Keratinocyte (primary cell): ENCODE data around the gene KCNH2. TPM values are rescaled to one million over a fixed set of nuclear protein-coding genes. Genes with fewer than 3 reads are reported as not detected.

ENCODE experiments used
- DNase-seq: peaks from one replicate; pipeline ENCODE4 v3.0.0-alpha.2; 2011; ENCODE audit warnings: low read depth, missing footprints, low spot score
- FAIRE-seq: peaks from 2 replicates; lab custom pipeline; 2011; peaks lifted over from hg19 to GRCh38; lab: Jason Lieb, UNC
- H2AFZ ChIP-seq: 2 replicates; pipeline ENCODE4 v1.6.0; 2012; ENCODE audit warnings: low read length, control low read depth, inconsistent platforms; ENCODE audit not compliant: control insufficient read depth
- H3K27ac ChIP-seq: 2 replicates; pipeline ENCODE4 v1.5.1; 2011; ENCODE audit warnings: low read length; ENCODE audit not compliant: control insufficient read depth, insufficient read depth
- H3K27me3 ChIP-seq: 3 replicates; pipeline ENCODE4 v1.6.0; 2011; ENCODE audit warnings: low read length; ENCODE audit not compliant: control insufficient read depth, insufficient read depth; ENCODE audit errors: extremely low read depth
- H3K36me3 ChIP-seq, 2 experiments: 2 replicates in 1 of 2; 3 replicates in 1 of 2; pipeline ENCODE4 v1.5.1; 2011; ENCODE audit warnings: low read length in 2 of 2, mild to moderate bottlenecking in 1 of 2; ENCODE audit not compliant: control insufficient read depth in 2 of 2, insufficient read depth in 2 of 2; ENCODE audit errors: extremely low read depth in 1 of 2
- H3K4me1 ChIP-seq: 3 replicates; pipeline ENCODE4 v1.5.1; 2011; ENCODE audit warnings: low read length; ENCODE audit not compliant: control insufficient read depth, insufficient read depth; ENCODE audit errors: extremely low read depth
- H3K4me2 ChIP-seq: 3 replicates; pipeline ENCODE4 v1.6.0; 2011; ENCODE audit warnings: low read depth, low read length; ENCODE audit not compliant: control insufficient read depth, insufficient read depth; ENCODE audit errors: extremely low read depth
- H3K4me3 ChIP-seq, 3 experiments: fragments of 200-600 bp in 1 of 3; sonication (generic) in 1 of 3; 2 replicates in 2 of 3; 3 replicates in 1 of 3; pipeline ENCODE4 v1.5.1; 2011 to 2016; ENCODE audit warnings: low read length in 3 of 3, mild to moderate bottlenecking in 3 of 3, control low read depth in 2 of 3, inconsistent platforms in 1 of 3, low read depth in 1 of 3, mixed read lengths in 1 of 3, mixed run types in 1 of 3, moderate library complexity in 1 of 3; ENCODE audit not compliant: control insufficient read depth in 2 of 3, insufficient read depth in 2 of 3; ENCODE audit errors: extremely low read depth in 1 of 3
- H3K79me2 ChIP-seq: 2 replicates; pipeline ENCODE4 v1.6.0; 2012; ENCODE audit warnings: low read length; ENCODE audit not compliant: control insufficient read depth, insufficient read depth
- H3K9ac ChIP-seq: 3 replicates; pipeline ENCODE4 v1.6.0; 2011; ENCODE audit warnings: low read length; ENCODE audit not compliant: control insufficient read depth, insufficient read depth; ENCODE audit errors: extremely low read depth
- H3K9me1 ChIP-seq: 3 replicates; pipeline ENCODE4 v1.6.0; 2011; ENCODE audit warnings: low read length; ENCODE audit not compliant: control insufficient read depth, insufficient read depth; ENCODE audit errors: extremely low read depth
- H3K9me3 ChIP-seq: 2 replicates; pipeline ENCODE4 v1.5.1; 2012; ENCODE audit warnings: low read depth, low read length; ENCODE audit not compliant: control insufficient read depth
- H4K20me1 ChIP-seq: 3 replicates; pipeline ENCODE4 v1.6.0; 2011; ENCODE audit warnings: low read length; ENCODE audit not compliant: control insufficient read depth, insufficient read depth; ENCODE audit errors: extremely low read depth
- EZH2 ChIP-seq: IDR thresholded peaks from one replicate; pipeline ENCODE4 v1.6.1; 2012; ENCODE audit warnings: inconsistent platforms, mild to moderate bottlenecking, low read length, moderate library complexity
- dilution Hi-C: fragments of 300-500 bp; cut with MboI; formaldehyde crosslinking; loops from one replicate; pipeline ENCODE4 v1.7.0; 2020; ENCODE audit warnings: low sequenced_read_pairs; ENCODE audit not compliant: extremely low pct_ligation_motif_present
- polyA plus RNA-seq, 5 experiments: library from polyadenylated mRNA; depleted of rRNA in 3 of 5; stranded (reverse) in 3 of 5; stranded (forward) in 1 of 5; unstranded in 1 of 5; fragments of >200 nt; gene quantifications; 1 replicate in 1 of 5; 2 replicates in 3 of 5; 3 replicates in 1 of 5; pipeline versions ENCODE4 v1.2.1 to v1.2.3, GENCODE V29; 2011 to 2012; ENCODE audit warnings: missing spikeins in 2 of 5, low read depth in 1 of 5, low replicate concordance in 1 of 5
- TF ChIP-seq, protein P1 (sequence below), 3 experiments: IDR thresholded peaks in 1 of 3; conservative IDR thresholded peaks in 1 of 3; optimal IDR thresholded peaks in 1 of 3; 2 replicates in 2 of 3; 3 replicates in 1 of 3; pipeline versions ENCODE3 to v1.5.1; 2011; ENCODE audit warnings: low read length in 3 of 3, mild to moderate bottlenecking in 3 of 3, moderate library complexity in 2 of 3, control low read depth in 1 of 3, inconsistent platforms in 1 of 3; ENCODE audit not compliant: insufficient read depth in 2 of 3; ENCODE audit errors: extremely low read depth in 1 of 3

KCNH2 gene
- polyA plus RNA-seq, 1 donor (not counting 4 experiments of a cell fraction or from before 2014, with no cell fraction given): 0.03 TPM

DNA sequence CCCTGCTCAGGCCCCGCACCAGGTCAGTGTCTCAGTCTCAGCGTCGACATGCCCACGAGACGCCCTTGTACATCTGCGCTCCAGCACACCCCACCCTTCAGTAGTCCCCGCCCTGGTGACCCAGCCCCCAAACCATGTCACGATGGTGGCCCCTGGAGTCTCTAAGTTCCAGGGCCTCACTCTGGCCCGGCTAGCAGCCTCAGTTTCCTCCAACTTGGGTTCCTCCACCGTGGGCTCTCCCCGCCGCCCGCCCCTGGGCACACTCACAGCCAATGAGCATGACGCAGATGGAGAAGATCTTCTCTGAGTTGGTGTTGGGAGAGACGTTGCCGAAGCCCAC, 27.0 kb downstream of the KCNH2 start:
- DNase-seq (no peak), FAIRE-seq (no peak)
- Histone ChIP-seq H3K9me3 (no peaks in the 10 kb centered on the region), H3K36me3 (no peaks in the 10 kb centered on the region), H3K9me1 (no peaks in the 10 kb centered on the region), H4K20me1 (no peaks in the 10 kb centered on the region), H3K4me1 (no peaks in the 10 kb centered on the region), H2AFZ (no peak overlapping the region), H3K27ac (no peak overlapping the region), H3K4me3 (no peak overlapping the region), H3K9ac (no peak overlapping the region), H3K79me2 (no peaks in the 10 kb centered on the region), H3K4me2 (no peak overlapping the region), H3K27me3 (peaks cover 43% of the 10 kb centered on the region)
- TF ChIP-seq, protein P1, sequence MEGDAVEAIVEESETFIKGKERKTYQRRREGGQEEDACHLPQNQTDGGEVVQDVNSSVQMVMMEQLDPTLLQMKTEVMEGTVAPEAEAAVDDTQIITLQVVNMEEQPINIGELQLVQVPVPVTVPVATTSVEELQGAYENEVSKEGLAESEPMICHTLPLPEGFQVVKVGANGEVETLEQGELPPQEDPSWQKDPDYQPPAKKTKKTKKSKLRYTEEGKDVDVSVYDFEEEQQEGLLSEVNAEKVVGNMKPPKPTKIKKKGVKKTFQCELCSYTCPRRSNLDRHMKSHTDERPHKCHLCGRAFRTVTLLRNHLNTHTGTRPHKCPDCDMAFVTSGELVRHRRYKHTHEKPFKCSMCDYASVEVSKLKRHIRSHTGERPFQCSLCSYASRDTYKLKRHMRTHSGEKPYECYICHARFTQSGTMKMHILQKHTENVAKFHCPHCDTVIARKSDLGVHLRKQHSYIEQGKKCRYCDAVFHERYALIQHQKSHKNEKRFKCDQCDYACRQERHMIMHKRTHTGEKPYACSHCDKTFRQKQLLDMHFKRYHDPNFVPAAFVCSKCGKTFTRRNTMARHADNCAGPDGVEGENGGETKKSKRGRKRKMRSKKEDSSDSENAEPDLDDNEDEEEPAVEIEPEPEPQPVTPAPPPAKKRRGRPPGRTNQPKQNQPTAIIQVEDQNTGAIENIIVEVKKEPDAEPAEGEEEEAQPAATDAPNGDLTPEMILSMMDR (optimal IDR thresholded peaks at IDR 0.05 in 1 of 3, IDR thresholded peaks at IDR 0.05 in 1 of 3, conservative IDR thresholded peaks at IDR 0.05 in 1 of 3; ENCODE audit: extremely low read depth in 1 of 3, insufficient read depth in 2 of 3, low read length in 3 of 3): no peak
- TF ChIP-seq EZH2: no peak
- dilution Hi-C loops: no loop called here

DNA sequence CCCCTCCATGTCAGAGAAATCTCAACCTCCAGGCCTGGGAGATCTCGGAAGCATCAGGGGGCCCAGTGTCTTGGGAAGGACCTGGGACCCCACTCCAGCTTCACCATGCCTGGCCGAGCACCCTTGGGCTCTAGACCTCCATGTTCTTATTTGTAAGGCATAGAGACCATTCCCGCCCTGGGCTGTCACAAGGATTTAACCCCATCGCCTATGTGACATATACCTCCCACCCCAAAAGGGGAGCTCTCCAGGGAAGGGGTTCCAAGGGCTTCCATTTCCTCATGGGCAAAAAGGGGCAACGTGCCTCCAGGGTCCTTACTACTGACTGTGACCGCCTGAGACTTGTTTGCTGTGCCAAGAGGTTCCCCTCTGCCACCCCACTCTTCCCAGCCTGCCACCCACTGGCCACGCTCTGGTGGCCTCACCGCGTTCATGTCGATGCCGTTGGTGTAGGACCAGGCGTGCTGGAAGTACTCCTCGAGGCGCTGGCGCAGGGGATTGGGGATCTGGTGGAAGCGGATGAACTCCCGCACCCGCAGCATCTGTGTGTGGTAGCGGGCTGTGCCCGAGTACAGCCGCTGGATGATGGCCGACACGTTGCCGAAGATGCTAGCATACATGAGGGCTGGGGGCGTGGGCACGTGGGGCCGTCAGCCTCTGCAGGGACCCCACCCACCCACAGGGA, 27.5 kb downstream of the KCNH2 start:
- TF ChIP-seq, protein P1 (optimal IDR thresholded peaks at IDR 0.05 in 1 of 3, IDR thresholded peaks at IDR 0.05 in 1 of 3, conservative IDR thresholded peaks at IDR 0.05 in 1 of 3; ENCODE audit: extremely low read depth in 1 of 3, insufficient read depth in 2 of 3, low read length in 3 of 3): no peak
- TF ChIP-seq EZH2: no peak
- H4K20me1 ChIP-seq: no peaks in the 10 kb centered on the region
- no peak overlapping the region for H3K4me2 ChIP-seq
- H3K27ac ChIP-seq: no peak overlapping the region
- no peak overlapping the region for H3K4me3 ChIP-seq
- H3K4me1 ChIP-seq: no peaks in the 10 kb centered on the region
- dilution Hi-C loops: no loop called here
- FAIRE-seq (no peak), DNase-seq (no peak)
- H3K36me3 ChIP-seq: no peaks in the 10 kb centered on the region
- no peak overlapping the region for H3K9ac ChIP-seq
- H3K9me1 ChIP-seq: no peaks in the 10 kb centered on the region
- H3K27me3 ChIP-seq: peaks cover 44% of the 10 kb centered on the region
- no peak overlapping the region for H2AFZ ChIP-seq
- no peaks in the 10 kb centered on the region for H3K9me3 ChIP-seq
- no peaks in the 10 kb centered on the region for H3K79me2 ChIP-seq
